Renal cortex interstitium (tissue), 11 donors: Measurements from ENCODE around the gene UCHL5. TPM values are rescaled to one million over a fixed set of nuclear protein-coding genes. Genes with fewer than 3 reads are reported as not detected.
"Not testable (repeated sequence)": the region's sequence is repeated elsewhere in the genome, so short reads cannot be mapped to it uniquely, and the experiment has no call there.

Experiments
- DNase-seq, 11 donors: peaks; one replicate each; pipeline ENCODE4 v3.0.0-alpha.2; 2013; ENCODE audit warnings: low read depth in 9 of 11, low spot score in 4 of 11; ENCODE audit errors: extremely low read depth in 1 of 11
- polyA plus RNA-seq, 3 donors: library from polyadenylated mRNA; unstranded; fragments of 120-200 nt; gene quantifications; one replicate each; pipeline ENCODE4 v1.2.1, GENCODE V29; 2013; ENCODE audit not compliant: insufficient read length in 3 of 3

UCHL5 gene
- polyA plus RNA-seq, 3 donors = 36.9 to 48.7 (median 43.3) TPM

GRCh38 chr1:193032643-193033427 is 26.3 kb downstream of the UCHL5 start:
- DNase-seq = not testable (repeated sequence)

GRCh38 chr1:193031431-193031830 is 27.7 kb downstream of the UCHL5 start:
- no peak for DNase-seq

- no peak for DNase-seq
Observed at GRCh38 chr1:193030280-193030679, 28.9 kb downstream of the UCHL5 start.

GRCh38 chr1:193025218-193025617 is 33.9 kb downstream of the UCHL5 start:
- DNase-seq = no peak

- peak; percentile 9 to 68 (median 34) for DNase-seq
Observed at GRCh38 chr1:193019442-193020026, 39.6 kb downstream of the UCHL5 start.

- DNase-seq = no peak
Observed at GRCh38 chr1:193016788-193017187, 42.4 kb downstream of the UCHL5 start.

- DNase-seq = no peak
Observed at GRCh38 chr1:193014400-193014799, 44.8 kb downstream of the UCHL5 start.

- no peak for DNase-seq
Observed at GRCh38 chr1:193013707-193014106, 45.5 kb downstream of the UCHL5 start.

- no peak for DNase-seq
Observed at GRCh38 chr1:193013005-193013404, 46.2 kb downstream of the UCHL5 start.

GRCh38 chr1:193011406-193011805 is 47.8 kb downstream of the UCHL5 start:
- no peak for DNase-seq

GRCh38 chr1:193009501-193009900 is 49.7 kb downstream of the UCHL5 start:
- no peak for DNase-seq

GRCh38 chr1:193005785-193006184 is 53.4 kb downstream of the UCHL5 start:
- no peak for DNase-seq

- no peak for DNase-seq
Observed at GRCh38 chr1:192998536-192998935, 60.6 kb downstream of the UCHL5 start.

- DNase-seq = no peak
Observed at GRCh38 chr1:192994141-192994540, 65.0 kb downstream of the UCHL5 start.

- no peak for DNase-seq
Observed at GRCh38 chr1:192993426-192994085, 65.6 kb downstream of the UCHL5 start.

- not testable (repeated sequence) for DNase-seq
Observed at GRCh38 chr1:192986748-192987334, 72.3 kb downstream of the UCHL5 start.

GRCh38 chr1:192986110-192986747 is 72.9 kb downstream of the UCHL5 start:
- no peak for DNase-seq

- no peak for DNase-seq
Observed at GRCh38 chr1:192984080-192984479, 75.1 kb downstream of the UCHL5 start.

- DNase-seq = no peak
Observed at GRCh38 chr1:192983349-192983980, 75.7 kb downstream of the UCHL5 start.
